Parathyroid adenoma (tissue), 2 donors: ENCODE measurements around the gene MRPS18C.
A peak's percentile ranks its signal among the peaks of the same experiment; 100 is the strongest.

Experiments used
- H2AFZ ChIP-seq: fragments of 300-600 bp; sonication (generic); one replicate; pipeline ENCODE4 v1.7.0; 2017; ENCODE audit warnings: antibody characterized with exemption, mild to moderate bottlenecking
- H3K27ac ChIP-seq: fragments of 300-600 bp; sonication (generic); one replicate; pipeline ENCODE4 v1.7.0; 2017
- H3K27me3 ChIP-seq: fragments of 300-600 bp; sonication (generic); one replicate; pipeline ENCODE4 v1.7.0; 2017; ENCODE audit warnings: low read length; ENCODE audit not compliant: control insufficient read depth, insufficient read depth
- H3K36me3 ChIP-seq: fragments of 300-600 bp; sonication (generic); one replicate; pipeline ENCODE4 v1.7.0; 2017; ENCODE audit warnings: low read length; ENCODE audit not compliant: control insufficient read depth, insufficient read depth
- H3K4me1 ChIP-seq: fragments of 300-600 bp; sonication (generic); one replicate; pipeline ENCODE4 v1.7.0; 2017; ENCODE audit warnings: control low read depth
- H3K4me2 ChIP-seq: fragments of 300-600 bp; sonication (generic); one replicate; pipeline ENCODE4 v1.7.0; 2017; ENCODE audit warnings: low read length
- H3K4me3 ChIP-seq: fragments of 300-600 bp; sonication (generic); one replicate; pipeline ENCODE4 v1.7.0; 2017; ENCODE audit warnings: low read depth, low read length
- H3K79me2 ChIP-seq: fragments of 300-600 bp; sonication (generic); one replicate; pipeline ENCODE4 v1.7.0; 2017; ENCODE audit warnings: control low read depth
- H3K9ac ChIP-seq: fragments of 300-600 bp; sonication (generic); one replicate; pipeline ENCODE4 v1.7.0; 2017; ENCODE audit warnings: mild to moderate bottlenecking
- H3K9me3 ChIP-seq: fragments of 300-600 bp; sonication (generic); one replicate; pipeline ENCODE4 v1.7.0; 2017; ENCODE audit warnings: low read length; ENCODE audit not compliant: control insufficient read depth
- CTCF ChIP-seq: fragments of 300-600 bp; sonication (generic); IDR thresholded peaks from one replicate; pipeline ENCODE4 v1.7.0; 2017; ENCODE audit warnings: antibody characterized with exemption, mild to moderate bottlenecking
- donor health status: primary hyperparathyroidism.

MRPS18C gene

DNA sequence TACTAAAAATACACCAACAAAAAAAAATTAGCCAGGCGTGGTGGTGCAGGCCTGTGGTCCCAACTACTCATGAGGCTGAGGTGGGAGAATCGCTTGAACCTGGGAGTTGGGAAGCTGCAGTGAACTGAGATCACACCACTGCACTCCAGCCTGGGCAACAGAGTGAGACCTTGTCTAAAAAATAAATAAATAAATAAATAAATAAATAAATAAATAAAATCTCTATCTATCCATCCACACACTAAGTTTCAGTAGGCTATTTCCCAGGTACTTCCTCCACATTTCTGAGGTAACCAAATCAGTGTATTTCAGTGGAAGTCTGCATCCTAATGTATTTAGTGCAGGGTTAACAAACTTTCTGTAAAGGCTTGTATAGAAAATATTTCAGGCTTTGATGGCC, 18.1 kb downstream of the MRPS18C start:
- Histone ChIP-seq H3K4me2 (no peak overlapping the region), H2AFZ (no peak overlapping the region), H3K4me3 (no peak overlapping the region), H3K79me2 (no peaks in the 10 kb centered on the region), H3K9ac (no peak overlapping the region), H3K27me3 (no peaks in the 10 kb centered on the region), H3K27ac (no peak overlapping the region), H3K9me3 (no peaks in the 10 kb centered on the region), H3K36me3 (no peaks in the 10 kb centered on the region), H3K4me1 (no peaks in the 10 kb centered on the region)
- no peak for TF ChIP-seq CTCF

DNA sequence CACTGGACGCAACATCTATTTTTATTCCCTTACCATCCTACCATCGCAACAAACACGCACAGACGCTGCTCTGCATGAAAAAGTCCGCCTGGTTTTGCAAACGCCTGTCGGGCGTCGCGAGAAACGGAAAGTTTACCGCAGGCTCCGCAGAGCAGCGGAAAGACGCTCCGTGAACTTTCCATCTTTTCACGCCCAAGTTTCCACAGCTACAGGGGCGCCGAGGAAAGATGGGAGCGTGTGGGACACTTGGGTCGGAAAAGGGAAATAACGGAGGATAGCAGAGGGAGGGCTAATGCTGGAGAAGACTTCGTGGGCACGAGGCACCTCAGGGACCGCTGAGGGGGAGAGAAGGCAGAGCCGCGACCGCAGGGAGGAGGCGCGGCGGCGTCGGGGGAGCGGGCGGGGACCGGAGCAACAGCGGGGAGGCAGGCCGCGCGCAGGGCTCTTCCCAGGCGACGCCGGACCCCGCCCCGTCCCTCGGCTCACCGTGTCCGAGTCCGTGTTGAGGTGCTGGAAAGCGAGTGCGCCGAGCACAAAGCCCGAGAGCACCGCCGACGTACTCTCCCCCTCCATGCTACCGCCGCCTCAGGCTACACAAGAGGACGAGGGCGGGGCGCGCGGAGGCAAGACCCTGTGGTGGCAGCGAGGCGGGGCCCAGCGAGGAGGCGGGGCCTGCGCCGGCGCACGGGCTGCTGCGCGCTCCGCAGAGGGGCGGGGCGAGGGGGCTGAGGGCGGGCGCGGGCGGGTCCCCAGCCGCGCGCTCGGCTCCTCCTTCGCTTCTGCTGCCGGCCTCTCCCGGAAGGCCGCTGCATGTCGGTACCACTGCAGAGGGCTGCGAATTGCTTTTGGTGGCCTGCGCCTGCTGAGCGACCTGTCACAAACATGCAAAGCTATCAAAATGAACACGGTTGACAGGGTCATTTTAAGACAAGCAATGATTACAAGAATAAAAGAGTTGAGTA, 28.9 kb downstream of the MRPS18C start, which contains the start of gene ABRAXAS1:
Gene ABRAXAS1, minus strand, starts transcription at position 601 of the 962 bp plus-strand sequence. Its CDS starts 28 bp downstream, at position 573.
- H3K4me3 ChIP-seq: peak within 1 kb of the TSS; percentile 90
- peak within 1 kb of the TSS; percentile 97 for H2AFZ ChIP-seq
- no peaks in the 10 kb centered on the region for H3K27me3 ChIP-seq
- no peaks in the 10 kb centered on the region for H3K79me2 ChIP-seq
- peak within 1 kb of the TSS; percentile 89 for H3K4me2 ChIP-seq
- no peak for TF ChIP-seq CTCF
- H3K4me1 ChIP-seq: peaks cover 3% of the 10 kb centered on the region
- H3K9ac ChIP-seq: peak within 1 kb of the TSS; percentile 46
- no peaks in the 10 kb centered on the region for H3K9me3 ChIP-seq
- no peaks in the 10 kb centered on the region for H3K36me3 ChIP-seq
- peak within 1 kb of the TSS; percentile 76 for H3K27ac ChIP-seq

DNA sequence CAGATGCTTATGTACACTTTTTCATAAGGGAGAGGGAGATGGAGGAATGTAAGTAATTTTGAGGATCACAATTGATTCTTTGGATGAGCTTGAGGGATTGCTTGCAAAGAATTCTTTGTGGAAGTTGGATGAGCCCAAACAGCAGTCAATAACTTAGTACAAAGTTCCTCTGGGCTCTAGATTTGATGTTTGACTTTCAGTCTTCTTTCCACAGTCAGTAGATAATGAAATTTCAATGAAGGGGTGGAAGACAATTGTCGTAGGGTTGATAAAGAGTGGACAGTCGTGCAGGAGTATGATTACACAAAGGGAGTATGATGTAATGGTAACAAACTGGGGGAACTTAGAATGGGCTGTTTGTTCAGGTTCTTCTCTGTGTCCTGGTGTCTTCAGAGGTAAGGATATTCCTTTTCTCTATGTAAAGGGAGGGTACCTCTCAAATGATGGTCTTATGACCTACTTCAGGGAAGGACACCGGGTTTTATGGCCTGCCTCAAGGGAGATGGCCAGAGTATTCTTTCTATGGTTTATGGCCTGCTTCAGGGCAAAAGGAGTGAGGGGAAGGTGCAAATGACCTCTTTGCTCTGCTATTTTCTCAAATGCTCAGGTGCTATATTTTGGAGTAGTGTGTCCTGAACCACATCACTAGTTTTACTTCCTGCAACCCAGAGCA, 30.7 kb downstream of the MRPS18C start:
- Histone ChIP-seq H3K9me3 (no peaks in the 10 kb centered on the region), H3K4me1 (peaks cover 3% of the 10 kb centered on the region), H2AFZ (no peak overlapping the region), H3K36me3 (no peaks in the 10 kb centered on the region), H3K27ac (no peak overlapping the region), H3K27me3 (no peaks in the 10 kb centered on the region), H3K4me2 (no peak overlapping the region), H3K9ac (no peak overlapping the region), H3K79me2 (no peaks in the 10 kb centered on the region), H3K4me3 (no peak overlapping the region)
- no peak for TF ChIP-seq CTCF

DNA sequence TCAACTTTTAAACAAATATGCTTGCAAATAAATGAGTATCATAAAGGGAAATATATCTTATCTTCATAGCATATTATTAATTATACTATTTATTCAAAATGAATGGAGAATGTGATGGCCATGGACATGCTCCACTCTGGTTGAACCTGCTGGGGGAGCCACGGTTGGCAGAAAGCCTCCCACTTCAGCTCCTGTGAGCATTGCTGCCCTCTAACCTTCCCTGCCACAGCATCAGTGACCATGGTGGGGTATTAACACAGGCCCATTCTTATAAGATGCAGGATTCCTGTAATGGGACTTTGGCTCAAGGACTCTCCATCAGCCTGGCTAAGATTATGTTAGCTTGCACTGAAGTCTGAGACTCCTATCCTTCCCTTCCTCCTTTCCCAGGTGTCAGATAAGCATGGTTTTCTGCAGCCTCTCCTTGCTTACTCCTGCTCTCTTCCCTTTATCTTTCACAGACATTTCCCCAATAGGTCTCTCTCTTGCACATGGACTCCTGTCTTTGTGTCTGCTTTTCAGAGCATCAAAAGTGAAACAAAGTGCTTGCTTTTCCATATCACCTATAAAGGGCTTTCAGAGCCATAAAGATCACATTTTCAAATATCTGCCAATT, 34.0 kb downstream of the MRPS18C start:
- peaks cover 3% of the 10 kb centered on the region for H3K4me1 ChIP-seq
- no peaks in the 10 kb centered on the region for H3K36me3 ChIP-seq
- H3K4me3 ChIP-seq: no peak overlapping the region
- H2AFZ ChIP-seq: no peak overlapping the region
- H3K27me3 ChIP-seq: no peaks in the 10 kb centered on the region
- no peak overlapping the region for H3K9ac ChIP-seq
- no peak overlapping the region for H3K4me2 ChIP-seq
- H3K79me2 ChIP-seq: no peaks in the 10 kb centered on the region
- H3K9me3 ChIP-seq: no peaks in the 10 kb centered on the region
- TF ChIP-seq CTCF: no peak
- no peak overlapping the region for H3K27ac ChIP-seq
